Lower lobe of right lung (tissue), 2 donors: Measurements from ENCODE around the gene MED1. TPM values are rescaled to one million over a fixed set of nuclear protein-coding genes. Genes with fewer than 3 reads are reported as not detected.

ENCODE experiments used
- ATAC-seq, 2 donors: fragments of 200-7000 bp; cut with Tn5 transposase; one replicate each; pipeline ENCODE4 v1.9.1; 2020 to 2022; ENCODE audit warnings: mild to moderate bottlenecking in 2 of 2, moderate library complexity in 2 of 2
- DNase-seq: peaks from one replicate; pipeline ENCODE4 v3.0.0-alpha.2; 2020
- H3K27ac ChIP-seq: fragments of 200-600 bp; one replicate; pipeline ENCODE4 v1.8.0; 2022
- H3K27me3 ChIP-seq: fragments of 200-600 bp; one replicate; pipeline ENCODE4 v1.8.0; 2022; ENCODE audit warnings: low read depth
- H3K36me3 ChIP-seq: fragments of 200-600 bp; one replicate; pipeline ENCODE4 v1.8.0; 2022; ENCODE audit warnings: mild to moderate bottlenecking
- H3K4me1 ChIP-seq: fragments of 200-600 bp; one replicate; pipeline ENCODE4 v1.8.0; 2022
- H3K4me3 ChIP-seq: fragments of 200-600 bp; one replicate; pipeline ENCODE4 v1.8.0; 2022; ENCODE audit warnings: mild to moderate bottlenecking
- H3K9me3 ChIP-seq: fragments of 200-600 bp; one replicate; pipeline ENCODE4 v1.8.0; 2022
- intact Hi-C: fragments of 100-400 bp; cut with DNase I; formaldehyde crosslinking; loops from one replicate; pipeline ENCODE4 v1.11.0; 2022
- total RNA-seq: library from RNA; stranded (reverse); fragmentation: NEBNext Ultra II Directional; extraction: Animal tissue kit (Norgen Biotek cat#: 25700); gene quantifications from one replicate; pipeline ENCODE4 v1.2.1, GENCODE V29; 2021
- TF ChIP-seq, protein P1 (sequence below): fragments of 200-600 bp; IDR thresholded peaks from one replicate; pipeline ENCODE4 v1.8.0; 2022; ENCODE audit warnings: antibody characterized with exemption, mild to moderate bottlenecking
- donor health status: DM: no; HTN: yes; CAD: no; lungs with severe emphysema.

MED1 gene
- total RNA-seq, 1 donor from 2014 or later = 33.6 TPM

- no peak for ATAC-seq
- Histone ChIP-seq H3K9me3 (no peaks in the 10 kb centered on the region), H3K27ac (no peak overlapping the region), H3K4me1 (peaks cover 10% of the 10 kb centered on the region), H3K27me3 (no peaks in the 10 kb centered on the region), H3K4me3 (no peak overlapping the region), H3K36me3 (no peaks in the 10 kb centered on the region)
- no peak for DNase-seq
- intact Hi-C loops = no loop called here
- TF ChIP-seq, protein P1, sequence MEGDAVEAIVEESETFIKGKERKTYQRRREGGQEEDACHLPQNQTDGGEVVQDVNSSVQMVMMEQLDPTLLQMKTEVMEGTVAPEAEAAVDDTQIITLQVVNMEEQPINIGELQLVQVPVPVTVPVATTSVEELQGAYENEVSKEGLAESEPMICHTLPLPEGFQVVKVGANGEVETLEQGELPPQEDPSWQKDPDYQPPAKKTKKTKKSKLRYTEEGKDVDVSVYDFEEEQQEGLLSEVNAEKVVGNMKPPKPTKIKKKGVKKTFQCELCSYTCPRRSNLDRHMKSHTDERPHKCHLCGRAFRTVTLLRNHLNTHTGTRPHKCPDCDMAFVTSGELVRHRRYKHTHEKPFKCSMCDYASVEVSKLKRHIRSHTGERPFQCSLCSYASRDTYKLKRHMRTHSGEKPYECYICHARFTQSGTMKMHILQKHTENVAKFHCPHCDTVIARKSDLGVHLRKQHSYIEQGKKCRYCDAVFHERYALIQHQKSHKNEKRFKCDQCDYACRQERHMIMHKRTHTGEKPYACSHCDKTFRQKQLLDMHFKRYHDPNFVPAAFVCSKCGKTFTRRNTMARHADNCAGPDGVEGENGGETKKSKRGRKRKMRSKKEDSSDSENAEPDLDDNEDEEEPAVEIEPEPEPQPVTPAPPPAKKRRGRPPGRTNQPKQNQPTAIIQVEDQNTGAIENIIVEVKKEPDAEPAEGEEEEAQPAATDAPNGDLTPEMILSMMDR = no peak
Measured at GRCh38 chr17:39357986-39358385, 93.1 kb downstream of the MED1 start.

DNA sequence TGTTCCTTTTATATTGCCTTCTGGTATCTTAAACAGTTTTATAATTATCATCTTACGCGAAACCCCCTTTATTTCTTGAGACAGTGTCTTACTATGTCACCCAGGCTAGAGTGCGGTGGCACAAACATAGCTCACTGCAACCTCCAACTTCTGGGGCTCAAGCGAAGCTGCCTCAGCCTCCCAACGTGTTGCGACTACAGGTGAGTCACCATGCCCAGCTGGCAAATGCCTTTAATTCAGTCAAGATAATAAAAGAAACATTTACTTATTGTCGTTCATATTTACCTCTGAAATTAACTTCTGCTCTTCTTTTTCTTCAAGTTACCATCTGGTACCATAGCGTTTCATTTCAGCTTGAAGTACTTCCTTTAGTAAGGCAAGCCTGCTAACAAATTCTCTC lies 93.6 kb downstream of the MED1 start:
- Histone ChIP-seq H3K36me3 (no peaks in the 10 kb centered on the region), H3K4me3 (no peak overlapping the region), H3K9me3 (no peaks in the 10 kb centered on the region), H3K4me1 (peaks cover 8% of the 10 kb centered on the region), H3K27ac (no peak overlapping the region), H3K27me3 (no peaks in the 10 kb centered on the region)
- no peak for DNase-seq
- ATAC-seq = no peak
- intact Hi-C loops = no loop called here
- TF ChIP-seq, protein P1 = no peak

Other genes starting within 250 kb of the MED1 start
- 0.30 TPM for gene STAC2, start 225.3 kb downstream of the MED1 start, total RNA-seq
- 25.4 TPM for gene FBXL20, start 49.6 kb downstream of the MED1 start, total RNA-seq
- 53.7 TPM for gene CDK12, start 10.2 kb upstream of the MED1 start, total RNA-seq
- not detected for gene NEUROD2, start 156.7 kb upstream of the MED1 start, total RNA-seq
- gene PPP1R1B, start 175.7 kb upstream of the MED1 start, total RNA-seq = 23.9 TPM
- 76.6 TPM for gene STARD3, start 185.9 kb upstream of the MED1 start, total RNA-seq
- gene TCAP, start 214.1 kb upstream of the MED1 start, total RNA-seq = 3.7 TPM
- gene PNMT, start 217.2 kb upstream of the MED1 start, total RNA-seq = 3.9 TPM
- gene PGAP3, start 236.8 kb upstream of the MED1 start, total RNA-seq = 20.7 TPM
- gene ERBB2, start 248.8 kb upstream of the MED1 start, total RNA-seq = 96.1 TPM